GM21737 (cell line): ENCODE data around the gene TP73.
"Not testable (repeated sequence)": the region's sequence is repeated elsewhere in the genome, so short reads cannot be mapped to it uniquely, and the experiment has no call there.

Experiments
- ATAC-seq: cut with Tn5 transposase; IDR thresholded peaks from one replicate; pipeline ENCODE4 v1.9.1; 2021; ENCODE audit warnings: mild to moderate bottlenecking, moderate library complexity; ENCODE audit not compliant: unreplicated experiment

The TP73 gene

DNA sequence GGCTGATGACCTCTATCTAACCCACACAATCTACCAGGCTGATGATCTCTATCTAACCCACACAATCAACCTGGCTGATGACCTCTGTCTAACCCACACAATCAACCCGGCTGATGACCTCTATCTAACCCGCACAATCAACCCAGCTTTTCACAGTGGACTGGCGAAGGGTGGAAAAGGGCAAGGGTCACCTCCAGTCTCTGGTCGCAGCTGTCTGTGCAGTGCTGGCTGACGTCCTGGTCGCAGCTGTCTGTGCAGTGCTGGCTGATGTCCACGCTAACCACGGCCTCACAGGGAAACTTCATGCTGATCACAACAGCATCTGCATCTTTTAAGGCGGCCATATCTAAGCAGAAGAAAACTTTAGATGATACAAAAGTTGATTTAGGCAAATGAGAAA lies 87.7 kb downstream of the TP73 start:
- ATAC-seq: no peak

- ATAC-seq: no peak
Observed at GRCh38 chr1:3740752-3741151, 88.4 kb downstream of the TP73 start.

- ATAC-seq: no peak
Observed at GRCh38 chr1:3741566-3742438, 89.5 kb downstream of the TP73 start.

DNA sequence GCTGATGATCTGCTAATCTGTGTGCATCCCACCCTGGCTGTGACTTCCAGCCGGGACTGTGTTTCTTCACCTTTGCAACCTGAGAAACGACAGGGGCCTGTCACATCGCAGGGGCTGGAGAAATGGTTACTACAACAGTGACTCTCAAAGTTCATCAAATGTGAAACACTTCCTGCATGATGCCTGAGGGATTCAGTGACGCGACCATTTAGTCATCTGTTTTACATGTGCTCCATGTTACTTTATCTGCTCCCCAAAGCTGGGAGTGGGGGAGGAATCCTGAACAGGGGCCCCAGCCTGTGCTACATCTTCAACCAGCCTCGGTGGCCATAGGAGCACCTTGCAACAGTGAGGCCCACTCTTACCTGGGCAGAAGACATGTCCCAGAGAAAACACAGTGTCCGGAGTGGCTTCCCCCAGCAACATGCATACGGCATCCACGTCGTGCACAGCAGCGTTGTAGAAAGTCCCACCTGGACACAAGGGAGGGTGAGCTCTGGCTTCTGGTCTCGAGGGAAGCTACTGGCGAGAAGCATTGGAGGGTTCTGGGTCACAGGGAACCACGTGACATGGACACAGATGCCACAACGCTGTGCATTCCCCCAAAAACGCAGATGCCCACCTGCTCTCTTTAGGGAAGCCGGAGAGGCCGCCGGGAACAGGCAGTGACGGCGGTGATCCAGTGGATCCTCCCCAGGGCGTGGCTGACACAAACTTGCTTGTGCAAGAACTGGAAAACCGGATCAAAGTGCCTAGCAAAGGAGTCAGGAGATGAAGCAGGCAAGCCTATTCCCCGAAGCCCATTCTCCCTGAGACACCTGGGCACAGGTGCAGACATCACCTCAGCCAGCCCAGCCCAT lies 90.4 kb downstream of the TP73 start:
- ATAC-seq: no peak

- ATAC-seq: no peak
Observed at GRCh38 chr1:3743421-3743820, 91.1 kb downstream of the TP73 start.

DNA sequence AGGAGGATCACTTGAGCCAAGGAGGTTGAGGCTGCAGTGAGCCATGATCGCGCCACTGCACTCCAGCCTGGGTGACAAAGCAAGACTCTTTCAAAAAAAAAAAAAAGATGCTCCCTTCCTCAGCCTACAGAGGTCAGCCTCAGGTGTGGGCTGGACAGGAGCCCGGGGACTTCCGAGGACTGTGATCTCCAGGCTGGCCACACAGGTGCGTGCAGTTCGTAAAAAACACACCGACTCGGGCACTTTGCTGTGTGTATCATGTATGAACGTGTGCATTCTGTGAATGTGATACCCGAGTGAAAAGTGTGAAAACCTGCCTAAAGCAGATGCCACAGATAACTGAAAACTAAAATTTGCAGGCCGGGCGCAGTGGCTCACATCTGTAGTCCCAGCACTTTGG lies 91.5 kb downstream of the TP73 start:
- no peak for ATAC-seq

DNA sequence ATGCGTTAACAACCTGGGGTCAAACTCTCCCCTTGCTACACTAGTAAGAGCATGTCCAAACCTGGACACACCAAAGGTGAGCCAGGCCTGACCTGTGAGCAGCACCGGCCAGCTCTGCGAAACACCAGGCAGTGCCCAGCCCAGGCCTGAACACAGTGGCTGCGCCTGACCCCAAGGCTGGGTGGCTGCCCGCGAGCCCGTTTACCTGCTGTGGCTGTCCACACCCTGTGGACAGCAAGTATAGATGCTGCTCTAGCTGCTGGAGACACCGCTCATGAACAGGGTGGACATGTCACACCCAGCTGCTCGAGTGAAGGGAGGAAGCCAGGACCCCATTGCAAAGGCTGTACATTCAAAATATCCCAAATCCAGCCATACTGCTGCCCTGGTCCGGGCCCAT lies 92.3 kb downstream of the TP73 start:
- no peak for ATAC-seq

GRCh38 chr1:3745071-3745470 lies 92.8 kb downstream of the TP73 start:
- no peak for ATAC-seq

- no peak for ATAC-seq
Observed at GRCh38 chr1:3745590-3746381, 93.5 kb downstream of the TP73 start.

GRCh38 chr1:3746389-3746829 lies 94.1 kb downstream of the TP73 start:
- ATAC-seq: no peak

DNA sequence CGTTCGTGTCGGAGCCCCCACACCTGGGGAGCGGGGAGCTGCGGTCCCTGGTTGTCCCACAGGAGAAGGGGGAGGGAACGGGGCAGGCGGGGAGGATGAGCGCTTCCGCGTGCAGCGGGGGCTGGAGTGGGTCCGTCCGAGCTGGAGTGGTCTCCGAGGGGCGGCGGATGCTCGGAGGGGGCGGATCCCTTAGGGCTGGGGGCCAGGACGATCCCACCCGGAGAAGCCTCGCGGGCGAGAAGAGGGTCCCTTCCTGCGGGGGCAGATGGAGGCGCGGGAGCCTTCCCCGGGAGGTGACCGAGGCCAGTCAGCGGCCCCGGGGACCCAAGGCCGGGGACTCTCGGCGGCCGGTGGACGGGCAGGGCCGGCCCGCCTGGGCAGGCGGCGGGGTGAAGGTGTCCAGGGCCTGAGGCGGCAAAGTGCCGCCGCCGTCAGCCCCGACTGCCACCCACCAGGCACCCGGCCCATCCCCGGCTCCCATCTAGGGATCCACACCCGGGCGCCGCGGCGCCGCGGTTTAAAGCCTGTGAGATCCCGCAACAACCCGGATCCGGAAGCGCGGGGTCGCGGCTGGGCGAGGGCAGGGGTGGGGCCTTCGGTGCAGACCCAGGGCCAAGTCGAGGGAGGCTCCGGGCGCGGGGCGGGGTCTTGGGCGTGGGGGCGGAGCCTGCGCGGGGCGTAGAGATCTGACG lies 94.7 kb downstream of the TP73 start:
- ATAC-seq: peak; percentile 86

DNA sequence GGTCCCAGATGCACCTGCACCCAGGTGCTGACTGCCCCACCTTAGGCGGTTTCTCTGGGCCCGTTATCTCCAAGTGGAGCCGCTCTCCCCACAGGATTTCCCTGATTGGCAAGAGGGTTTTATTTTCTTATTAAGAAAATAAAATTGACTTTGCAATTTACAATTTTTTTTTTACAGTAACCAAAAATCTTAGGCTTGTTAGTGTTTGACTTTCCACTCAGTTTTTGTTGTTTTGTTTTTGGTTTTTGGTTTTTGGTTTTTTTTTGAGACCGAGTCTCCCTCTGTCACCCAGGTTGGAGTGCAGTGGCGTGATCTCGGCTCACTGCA lies 95.2 kb downstream of the TP73 start:
- no peak for ATAC-seq

- ATAC-seq: no peak
Observed at GRCh38 chr1:3747903-3748302, 95.6 kb downstream of the TP73 start.

GRCh38 chr1:3748316-3748900 lies 96.1 kb downstream of the TP73 start:
- ATAC-seq: not testable (repeated sequence)

DNA sequence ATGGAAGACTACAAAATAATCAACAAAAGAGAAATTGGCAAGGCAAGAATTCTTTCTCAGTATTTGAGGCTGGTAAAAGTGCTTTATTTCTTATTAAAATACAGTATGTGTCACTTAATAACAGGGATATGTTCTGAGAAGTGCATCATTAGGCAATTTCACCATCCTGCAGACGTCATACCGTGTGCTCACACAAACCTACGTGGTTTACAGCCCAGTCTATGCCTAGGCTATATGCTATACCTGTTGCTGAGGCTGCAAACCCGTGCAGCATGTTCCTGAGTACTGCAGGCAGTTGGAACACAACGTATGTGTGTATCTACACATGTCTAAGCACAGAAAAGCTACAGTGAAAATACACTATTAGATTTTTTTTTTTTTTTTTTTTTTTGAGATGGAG lies 97.2 kb downstream of the TP73 start:
- no peak for ATAC-seq

DNA sequence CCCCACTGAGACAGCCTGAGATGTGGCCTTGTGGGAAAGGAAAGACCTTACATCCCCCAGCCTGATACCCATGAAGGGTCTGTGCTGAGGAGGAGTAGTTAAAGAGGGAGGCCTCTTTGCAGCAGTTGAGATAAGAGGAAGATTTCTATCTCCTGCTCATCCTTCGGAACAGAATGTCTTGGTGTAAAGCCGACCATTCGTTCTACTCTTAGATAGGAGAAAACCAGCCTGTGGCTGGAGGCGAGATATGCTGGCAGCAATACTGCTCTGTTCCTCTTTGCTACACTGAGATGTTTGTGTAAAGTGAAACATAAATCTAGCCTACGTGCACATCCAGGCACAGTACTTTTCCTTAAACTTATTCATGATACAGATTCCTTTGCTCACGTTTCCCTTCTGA lies 98.4 kb downstream of the TP73 start:
- ATAC-seq: no peak

- no peak for ATAC-seq
Observed at GRCh38 chr1:3752400-3752945, 100.2 kb downstream of the TP73 start, which contains the start of gene CCDC27. CCDC27 (plus strand) TSS chr1:3752450; CDS start chr1:3752482, 32 bp downstream.

DNA sequence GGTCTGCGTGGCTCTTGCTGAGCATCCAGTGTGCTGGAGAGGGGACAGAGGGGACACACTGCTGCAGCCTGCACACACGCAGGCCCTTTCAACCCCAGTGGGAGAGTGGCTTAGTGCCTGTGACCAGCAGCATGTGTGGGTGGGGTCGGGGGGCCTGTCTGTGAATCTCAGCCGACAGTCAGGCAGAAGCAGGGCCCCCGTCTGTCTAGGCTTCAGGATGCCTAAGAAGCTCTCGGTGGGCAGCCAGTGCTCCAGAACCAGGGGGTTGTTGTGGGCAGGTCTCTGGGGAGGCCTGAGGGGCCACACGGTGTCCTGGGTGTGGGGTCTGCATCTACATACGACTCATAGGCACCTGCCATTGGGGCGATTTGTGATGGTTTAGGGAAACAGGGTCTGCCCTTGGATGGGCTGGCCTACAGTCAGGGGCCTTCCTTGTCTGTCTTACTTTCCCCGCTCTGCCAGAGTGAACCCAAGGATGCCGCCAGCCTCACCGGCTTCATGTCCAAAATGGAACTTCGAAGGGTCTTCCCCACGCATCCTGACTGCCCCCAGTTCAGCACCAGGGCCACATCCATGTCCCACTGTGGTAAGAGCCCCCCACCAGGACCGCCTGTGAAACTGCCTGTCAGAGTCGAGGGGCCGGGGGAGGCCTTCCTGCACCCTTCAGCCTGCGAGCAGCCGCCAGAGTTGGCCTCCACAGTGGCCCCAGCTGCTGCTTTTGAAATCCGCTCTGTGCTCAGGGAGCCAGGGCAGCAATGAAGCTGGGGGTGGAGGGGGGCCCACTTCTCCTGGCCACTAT lies 101.5 kb downstream of the TP73 start:
- no peak for ATAC-seq

- no peak for ATAC-seq
Observed at GRCh38 chr1:3756394-3756793, 104.1 kb downstream of the TP73 start.
